Ovary (tissue), 3 donors: ENCODE results near the gene AOAH.

ENCODE experiments used
- EP300 ChIP-seq: sonication (generic); formaldehyde crosslinking; IDR thresholded peaks from one replicate; pipeline ENCODE4 v1.6.1; 2017; ENCODE audit warnings: antibody characterized with exemption
- POLR2A ChIP-seq: fragments of 450-650 bp; IDR thresholded peaks from one replicate; pipeline ENCODE4 v1.6.1; 2017; ENCODE audit warnings: antibody characterized with exemption, mild to moderate bottlenecking, moderate library complexity
- TF ChIP-seq, protein P1 (sequence below), 3 donors: fragments of 450-650 bp in 2 of 3; fragments of 200-600 bp in 1 of 3; IDR thresholded peaks; one replicate each; pipeline versions ENCODE4 v1.5.1 to v1.8.0; 2016 to 2022; ENCODE audit warnings: antibody characterized with exemption in 3 of 3, mild to moderate bottlenecking in 1 of 3
- donor health status: DM: no; HTN: no; CAD: no.

- TF ChIP-seq, protein P1, sequence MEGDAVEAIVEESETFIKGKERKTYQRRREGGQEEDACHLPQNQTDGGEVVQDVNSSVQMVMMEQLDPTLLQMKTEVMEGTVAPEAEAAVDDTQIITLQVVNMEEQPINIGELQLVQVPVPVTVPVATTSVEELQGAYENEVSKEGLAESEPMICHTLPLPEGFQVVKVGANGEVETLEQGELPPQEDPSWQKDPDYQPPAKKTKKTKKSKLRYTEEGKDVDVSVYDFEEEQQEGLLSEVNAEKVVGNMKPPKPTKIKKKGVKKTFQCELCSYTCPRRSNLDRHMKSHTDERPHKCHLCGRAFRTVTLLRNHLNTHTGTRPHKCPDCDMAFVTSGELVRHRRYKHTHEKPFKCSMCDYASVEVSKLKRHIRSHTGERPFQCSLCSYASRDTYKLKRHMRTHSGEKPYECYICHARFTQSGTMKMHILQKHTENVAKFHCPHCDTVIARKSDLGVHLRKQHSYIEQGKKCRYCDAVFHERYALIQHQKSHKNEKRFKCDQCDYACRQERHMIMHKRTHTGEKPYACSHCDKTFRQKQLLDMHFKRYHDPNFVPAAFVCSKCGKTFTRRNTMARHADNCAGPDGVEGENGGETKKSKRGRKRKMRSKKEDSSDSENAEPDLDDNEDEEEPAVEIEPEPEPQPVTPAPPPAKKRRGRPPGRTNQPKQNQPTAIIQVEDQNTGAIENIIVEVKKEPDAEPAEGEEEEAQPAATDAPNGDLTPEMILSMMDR (IDR thresholded peaks at IDR 0.05): no peak
- TF ChIP-seq POLR2A (no peak), EP300 (no peak)
Measured at GRCh38 chr7:36673703-36674102, 50.6 kb downstream of the AOAH start.
